HG03378 (cell line): ENCODE measurements around the gene ABTB2.

Source experiments
- ATAC-seq: cut with Tn5 transposase; IDR thresholded peaks from one replicate; pipeline ENCODE4 v1.9.1; 2021; ENCODE audit warnings: mild to moderate bottlenecking, moderate library complexity; ENCODE audit not compliant: unreplicated experiment

Gene ABTB2

GRCh38 chr11:34157163-34157562 is 200.6 kb downstream of the ABTB2 start:
- no peak for ATAC-seq

GRCh38 chr11:34155757-34156062 is 202.1 kb downstream of the ABTB2 start:
- ATAC-seq = no peak

GRCh38 chr11:34155057-34155756 is 202.6 kb downstream of the ABTB2 start:
- ATAC-seq = no peak

GRCh38 chr11:34154059-34154875 is 203.5 kb downstream of the ABTB2 start:
- peak; percentile 70 for ATAC-seq

GRCh38 chr11:34151916-34152845 is 205.6 kb downstream of the ABTB2 start:
- no peak for ATAC-seq

- no peak for ATAC-seq
Observed at GRCh38 chr11:34151166-34151565, 206.6 kb downstream of the ABTB2 start.

- no peak for ATAC-seq
Observed at GRCh38 chr11:34150494-34151151, 207.2 kb downstream of the ABTB2 start.

- no peak for ATAC-seq
Observed at GRCh38 chr11:34149786-34150185, 208.0 kb downstream of the ABTB2 start.

GRCh38 chr11:34149274-34149673 is 208.5 kb downstream of the ABTB2 start:
- ATAC-seq = no peak

- no peak for ATAC-seq
Observed at GRCh38 chr11:34148504-34149165, 209.2 kb downstream of the ABTB2 start.

- ATAC-seq = no peak
Observed at GRCh38 chr11:34147581-34147980, 210.2 kb downstream of the ABTB2 start.

GRCh38 chr11:34146866-34147265 is 210.9 kb downstream of the ABTB2 start:
- ATAC-seq = no peak

- ATAC-seq = no peak
Observed at GRCh38 chr11:34146411-34146810, 211.4 kb downstream of the ABTB2 start.

GRCh38 chr11:34145847-34146381 is 211.9 kb downstream of the ABTB2 start:
- no peak for ATAC-seq

GRCh38 chr11:34145073-34145472 is 212.7 kb downstream of the ABTB2 start:
- peak; percentile 63 for ATAC-seq

GRCh38 chr11:34143048-34143447 is 214.8 kb downstream of the ABTB2 start:
- ATAC-seq = no peak

GRCh38 chr11:34140149-34140548 is 217.7 kb downstream of the ABTB2 start:
- no peak for ATAC-seq

- no peak for ATAC-seq
Observed at GRCh38 chr11:34139346-34139745, 218.5 kb downstream of the ABTB2 start.

GRCh38 chr11:34136420-34136819 is 221.4 kb downstream of the ABTB2 start:
- no peak for ATAC-seq

GRCh38 chr11:34135439-34135838 is 222.4 kb downstream of the ABTB2 start:
- ATAC-seq = no peak
